Stimulated activated CD8-positive, alpha-beta memory T cell treated with anti-CD3 and anti-CD28 coated beads, Interleukin-15, amount 100 ng/mL, for 4 hours (primary cell): ENCODE data around the gene ACACA.

Experiments
- DNase-seq, 2 donors: peaks; one replicate each; pipeline ENCODE4 v3.0.0-alpha.2; 2020; ENCODE audit warnings: low read depth in 2 of 2

The ACACA gene

GRCh38 chr17:37134050-37134449 is 272.6 kb downstream of the ACACA start:
- no peak for DNase-seq

GRCh38 chr17:37133136-37133535 is 273.5 kb downstream of the ACACA start:
- no peak for DNase-seq

DNA sequence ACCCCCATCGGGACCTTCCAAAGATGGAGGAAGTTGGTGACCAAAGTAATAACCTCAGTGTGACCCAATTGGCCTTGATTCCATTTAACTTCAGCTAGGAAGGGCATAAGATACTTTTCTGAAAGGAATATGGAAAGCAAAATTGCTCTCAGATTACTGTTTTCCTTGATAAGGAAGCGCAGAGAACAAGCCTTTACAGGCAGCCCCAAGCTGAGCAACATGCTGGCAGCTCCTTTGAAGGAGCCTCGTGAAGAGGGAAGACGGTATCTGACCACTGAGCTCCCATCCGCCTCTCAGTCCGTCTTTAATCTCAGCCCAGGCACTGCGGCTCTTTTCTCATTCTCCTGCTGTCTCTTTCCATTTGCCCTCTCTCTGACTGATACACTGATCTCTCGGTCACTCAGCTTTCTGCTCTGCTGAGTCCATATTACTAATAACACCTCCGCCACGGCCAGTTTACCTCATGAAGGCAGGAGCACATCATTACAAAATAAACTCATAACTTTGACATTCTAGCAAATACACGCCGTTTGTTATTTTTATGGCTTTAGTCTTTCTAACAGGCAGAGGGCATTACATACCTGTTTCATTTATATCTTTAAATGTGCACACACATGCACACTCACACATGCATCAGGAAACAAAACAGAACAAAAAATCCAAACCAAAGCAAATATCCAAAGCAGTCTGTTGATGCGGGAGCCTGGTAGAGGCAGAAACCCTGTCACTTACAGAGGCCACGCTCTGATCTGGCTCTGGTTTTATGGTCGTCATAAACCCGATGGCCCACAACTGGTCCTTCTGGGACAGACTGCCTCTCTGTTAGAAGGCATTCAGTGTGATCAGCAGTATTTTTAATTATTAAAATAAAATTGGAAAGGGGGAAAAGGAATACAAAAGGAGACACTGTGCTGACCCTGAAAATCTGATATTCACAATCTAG is 274.7 kb downstream of the ACACA start:
- DNase-seq = no peak

DNA sequence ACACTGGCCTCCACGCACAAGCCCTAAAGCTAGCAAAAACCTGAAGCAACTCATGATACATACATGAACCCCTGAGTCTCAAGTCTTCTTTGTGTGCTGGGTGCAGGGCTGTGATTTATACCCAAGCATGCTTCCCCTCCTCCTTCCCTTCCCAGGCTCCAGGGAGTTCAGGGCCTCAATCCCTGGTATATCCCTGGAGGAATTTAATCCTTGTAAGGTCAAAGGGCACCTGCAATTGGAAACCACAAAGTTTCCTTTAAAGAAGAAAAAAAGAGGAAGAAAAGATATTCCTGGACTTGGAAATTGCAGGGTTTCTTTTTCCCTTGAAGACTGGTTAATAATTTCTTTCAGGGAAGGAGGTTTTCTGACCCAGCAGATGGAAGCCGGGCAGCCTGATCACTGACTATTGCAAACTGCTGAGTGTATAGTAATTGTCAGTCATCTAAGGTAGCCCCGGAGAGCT is 275.6 kb downstream of the ACACA start:
- no peak for DNase-seq

GRCh38 chr17:37124821-37125173 is 281.8 kb downstream of the ACACA start:
- DNase-seq = no peak

- DNase-seq = no peak
Observed at GRCh38 chr17:37123941-37124820, 282.5 kb downstream of the ACACA start.

DNA sequence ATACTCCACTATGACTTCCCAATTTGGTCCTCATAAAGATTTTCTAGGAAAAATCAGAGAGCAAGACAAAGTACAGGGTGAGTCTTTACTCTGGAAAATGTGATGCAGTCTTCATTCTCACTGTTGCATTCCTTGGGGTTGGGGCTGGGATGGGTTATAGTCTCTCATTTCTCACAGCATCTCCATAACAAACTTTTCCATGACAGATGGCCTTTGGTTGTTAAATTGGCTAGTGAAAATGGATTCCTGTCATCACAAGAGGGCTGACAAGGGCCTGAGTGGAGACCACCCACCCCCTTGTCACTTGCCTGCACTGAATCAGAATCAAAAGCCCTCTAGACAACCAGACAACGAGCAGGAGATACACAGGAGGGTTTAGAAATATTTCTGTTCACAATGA is 283.2 kb downstream of the ACACA start:
- no peak for DNase-seq

DNA sequence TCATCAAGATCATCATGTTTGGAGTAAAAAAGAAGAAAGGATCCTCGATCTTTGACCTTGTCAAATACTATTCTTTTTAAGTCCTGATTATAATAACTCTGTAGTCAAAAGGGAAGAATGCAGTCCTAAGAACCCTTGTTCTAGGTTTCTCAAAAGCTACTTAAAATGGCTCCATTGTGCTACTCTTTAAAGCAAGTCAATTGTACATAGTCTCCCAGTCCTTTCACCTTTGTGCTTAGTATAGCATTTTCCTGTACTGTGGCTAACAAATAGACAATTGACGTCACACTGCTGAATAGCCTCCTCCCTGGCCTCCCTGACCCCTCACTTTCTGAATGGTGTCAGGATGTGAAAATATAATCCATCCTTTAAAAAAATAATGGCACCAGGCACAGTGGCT is 285.0 kb downstream of the ACACA start:
- no peak for DNase-seq

DNA sequence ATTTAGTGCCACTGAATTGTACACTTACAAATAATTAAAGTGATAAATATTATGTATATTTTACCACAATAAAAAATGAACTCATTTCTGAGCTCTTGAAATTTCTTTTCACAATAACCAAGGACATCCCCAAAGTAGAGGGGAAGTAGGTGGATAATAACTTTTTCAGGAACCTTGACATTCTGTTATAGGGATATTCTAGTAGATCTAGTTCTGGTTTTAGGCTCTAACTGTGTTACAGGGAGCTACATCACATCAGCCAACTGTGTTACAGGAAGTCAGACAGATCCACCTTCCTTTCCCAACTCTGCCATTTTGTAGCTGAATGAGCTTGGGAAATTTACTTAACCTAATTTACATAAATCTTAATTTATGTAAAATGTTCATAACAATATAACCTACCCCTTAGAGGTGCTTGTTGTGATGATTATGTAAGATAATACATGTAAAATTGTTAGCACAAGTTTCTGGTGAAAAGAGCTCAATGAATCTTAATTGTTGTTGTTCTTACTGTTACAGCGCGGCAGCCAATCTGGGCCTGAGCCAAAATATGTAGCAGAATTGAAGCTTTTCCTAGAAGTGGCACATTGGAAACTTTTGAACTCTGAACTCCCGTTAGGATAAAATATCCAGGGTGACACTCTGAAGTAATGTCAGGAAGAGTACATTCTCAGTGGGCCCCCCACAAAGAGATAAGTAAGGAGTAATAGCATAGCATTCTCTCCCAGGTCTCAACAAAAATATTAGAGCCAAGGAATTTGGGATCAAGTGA is 288.1 kb downstream of the ACACA start:
- no peak for DNase-seq

- no peak for DNase-seq
Observed at GRCh38 chr17:37117373-37118142, 289.1 kb downstream of the ACACA start.

DNA sequence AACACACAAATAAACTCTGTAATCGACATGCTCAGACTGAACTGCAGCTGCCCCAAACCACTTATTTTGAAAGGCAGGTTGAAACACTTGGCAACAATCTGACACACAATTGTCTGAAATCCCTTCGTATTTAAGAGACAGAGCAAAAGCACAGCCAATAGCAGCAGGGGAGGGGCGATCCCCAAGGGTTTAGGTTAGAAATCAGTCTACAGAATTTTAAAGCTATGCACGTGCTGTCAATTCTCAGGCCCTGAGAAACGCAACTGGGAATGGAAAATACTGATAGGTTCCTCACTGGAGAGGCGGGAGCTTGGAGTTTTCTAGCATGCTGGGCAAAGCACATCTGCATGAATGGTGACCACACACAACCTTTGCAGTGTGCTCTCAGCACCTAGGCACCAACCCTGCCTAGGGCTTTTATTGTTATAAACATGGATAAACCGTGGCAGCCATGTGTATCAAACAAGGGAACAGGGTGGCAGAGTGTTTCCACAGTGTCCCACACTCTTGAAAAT is 289.9 kb downstream of the ACACA start:
- no peak for DNase-seq

DNA sequence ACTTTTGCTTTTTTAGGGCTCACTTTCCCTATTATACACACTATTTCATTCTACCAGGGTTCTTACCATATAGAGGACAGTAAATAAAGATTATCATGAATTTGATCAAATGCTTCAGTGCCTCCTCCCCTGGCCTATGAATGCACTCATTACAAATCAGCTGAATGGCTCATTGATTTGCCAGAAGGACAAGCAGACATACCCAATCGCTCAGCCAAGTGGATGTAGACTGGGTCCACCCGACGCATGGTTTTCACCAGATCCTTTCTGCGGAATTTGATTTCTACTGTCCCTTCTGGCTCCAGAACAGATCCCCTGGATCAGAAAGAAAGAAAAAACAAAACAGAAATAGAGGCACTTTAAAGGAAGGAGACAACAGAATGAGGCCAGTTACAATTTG is 295.3 kb downstream of the ACACA start:
- no peak for DNase-seq

- DNase-seq = no peak
Observed at GRCh38 chr17:37110746-37111145, 295.9 kb downstream of the ACACA start.

DNA sequence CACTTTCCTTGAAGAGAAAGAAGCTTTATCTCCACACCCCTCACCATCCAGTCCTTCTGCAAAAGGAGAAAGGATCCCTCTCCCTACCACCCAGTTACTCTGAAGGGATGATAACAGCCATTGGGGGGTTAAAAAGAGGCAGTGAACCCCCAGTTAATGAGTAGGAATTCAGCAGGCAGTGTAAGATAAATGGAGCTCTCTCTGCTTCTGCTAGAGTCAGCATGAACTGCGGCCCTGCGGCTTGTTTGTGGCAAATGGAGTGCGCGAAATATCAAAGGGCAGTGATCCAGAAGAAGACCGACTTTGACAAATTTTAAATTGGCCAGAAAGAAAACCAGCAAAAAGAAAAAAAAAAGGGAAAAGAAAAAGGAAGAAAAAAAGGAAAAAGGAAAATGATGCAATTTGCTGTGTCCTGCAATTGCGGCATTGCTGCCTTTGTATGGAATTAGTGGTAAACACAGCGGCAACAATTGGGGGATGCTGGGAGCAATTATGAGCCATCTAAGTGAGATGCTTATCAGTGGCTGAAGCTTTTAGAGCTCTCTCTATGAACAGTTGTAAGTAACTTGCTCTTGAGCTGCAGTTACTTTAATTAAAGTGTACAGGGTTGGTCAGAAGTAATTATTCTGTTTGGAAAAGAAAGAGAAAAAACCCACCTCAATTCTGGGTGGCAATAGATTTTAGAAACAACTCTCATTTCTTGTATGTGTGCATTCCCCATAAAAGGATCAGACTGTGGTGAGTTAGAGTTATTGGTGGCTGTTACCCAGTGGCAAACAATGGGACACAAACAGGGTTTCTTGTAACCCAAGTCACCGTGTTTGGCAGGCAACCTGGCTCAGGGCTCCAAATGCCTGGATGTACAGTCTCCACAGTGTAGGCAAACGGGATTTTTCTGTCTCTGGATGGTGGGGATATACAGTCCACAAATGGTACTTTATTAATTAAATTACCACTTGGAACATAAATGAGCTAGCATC is 296.6 kb downstream of the ACACA start:
- no peak for DNase-seq

- no peak for DNase-seq
Observed at GRCh38 chr17:37109106-37109505, 297.5 kb downstream of the ACACA start.

DNA sequence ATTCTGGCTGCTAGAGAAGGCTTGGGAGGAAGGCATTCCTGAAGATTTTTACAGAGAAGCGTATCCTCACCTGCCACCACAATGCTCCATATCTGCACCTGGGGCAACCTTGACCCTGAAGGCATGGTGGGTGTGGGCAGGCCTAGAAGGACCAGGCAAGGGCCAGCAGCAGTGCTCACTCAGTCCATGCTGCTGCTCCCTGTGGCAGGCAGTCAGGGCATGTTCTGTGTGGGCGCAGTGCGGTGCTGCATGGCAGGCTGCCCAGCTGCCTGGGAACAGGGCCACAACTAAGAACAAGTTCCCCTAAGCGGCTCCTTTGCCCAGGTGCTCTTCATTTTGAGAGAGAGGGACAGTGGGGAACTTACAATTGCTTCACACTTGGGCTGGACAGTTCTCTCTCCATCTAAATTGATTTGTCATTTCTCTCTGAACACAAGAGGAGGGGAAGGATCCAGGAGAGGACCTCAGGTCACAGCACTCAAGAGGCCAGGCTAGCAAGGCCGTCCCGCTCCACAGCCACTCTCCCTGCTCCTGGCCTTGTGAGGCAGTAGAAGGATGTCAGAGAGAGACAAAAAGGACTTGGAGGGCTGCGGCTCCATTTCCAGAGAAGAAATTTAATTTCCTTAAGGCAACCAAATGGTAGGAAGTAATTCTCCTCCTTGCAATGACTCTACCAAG is 299.1 kb downstream of the ACACA start:
- no peak for DNase-seq

DNA sequence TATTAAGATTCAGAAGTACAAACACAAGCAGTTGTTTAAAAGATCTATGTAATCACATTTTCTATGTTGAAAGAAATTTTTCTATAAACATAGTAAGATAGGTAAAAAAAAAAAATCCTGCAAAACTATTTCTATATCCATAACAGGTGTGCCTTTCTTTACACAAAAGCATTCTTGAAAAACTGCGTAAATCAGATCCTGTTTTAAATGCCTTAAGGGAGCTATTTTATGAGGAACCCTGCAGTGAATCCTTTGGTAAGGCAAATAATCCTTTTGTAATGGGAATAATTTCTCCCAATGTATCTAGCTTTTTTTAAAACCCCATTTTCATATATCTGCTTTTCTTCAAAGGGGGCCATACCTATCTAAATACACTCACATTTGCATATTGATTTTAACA is 300.6 kb downstream of the ACACA start:
- no peak for DNase-seq

DNA sequence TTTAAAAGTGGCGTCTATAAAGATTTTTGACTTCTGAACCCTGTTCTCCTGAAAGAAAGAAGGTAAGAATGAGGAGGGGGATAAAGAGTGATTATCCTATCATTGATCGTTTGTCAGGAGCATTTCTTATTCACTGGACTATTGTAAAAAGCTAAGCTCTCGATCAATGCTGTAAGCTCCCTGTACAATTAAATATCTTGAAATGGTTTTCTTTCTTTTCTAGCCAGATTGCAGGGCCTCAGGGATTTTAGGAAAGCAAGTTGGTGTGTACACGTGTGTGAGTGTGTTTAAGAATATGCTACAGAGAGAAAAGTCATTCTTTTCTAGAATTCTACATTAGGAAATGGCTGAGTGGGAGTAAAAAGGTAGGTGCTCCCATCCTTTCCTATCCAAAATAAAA is 303.4 kb downstream of the ACACA start:
- no peak for DNase-seq

- DNase-seq = no peak
Observed at GRCh38 chr17:37101306-37101705, 305.3 kb downstream of the ACACA start.
